Cardiac muscle cell (in vitro differentiated cells and primary cell): ENCODE results near the gene ETNK1. TPM values are rescaled to one million over a fixed set of nuclear protein-coding genes. Genes with fewer than 3 reads are reported as not detected.

Experiments used
- DNase-seq, 2 donors: peaks; one replicate each; pipeline versions ENCODE4 v3.0.0 to v3.0.0-alpha.2; 2010 to 2017; ENCODE audit warnings: low read depth in 1 of 2, low spot score in 1 of 2
- H3K27ac ChIP-seq: fragments of 200-600 bp; sonication (generic); 2 replicates; pipeline ENCODE4 v1.5.1; 2016
- H3K27me3 ChIP-seq: fragments of 200-600 bp; sonication (generic); 2 replicates; pipeline ENCODE4 v1.6.0; 2016; ENCODE audit warnings: control low read depth
- H3K36me3 ChIP-seq: fragments of 200-600 bp; sonication (generic); 2 replicates; pipeline ENCODE4 v1.5.1; 2016; ENCODE audit warnings: control low read depth
- H3K4me1 ChIP-seq: fragments of 200-600 bp; sonication (generic); 2 replicates; pipeline ENCODE4 v1.8.1; 2017; ENCODE audit warnings: low read depth, mild to moderate bottlenecking, mixed run types
- H3K4me3 ChIP-seq: fragments of 200-600 bp; sonication (generic); 2 replicates; pipeline ENCODE4 v1.5.1; 2016; ENCODE audit warnings: mild to moderate bottlenecking
- H3K9me3 ChIP-seq: fragments of 200-600 bp; sonication (generic); 2 replicates; pipeline ENCODE4 v1.5.1; 2017; ENCODE audit warnings: low read depth, mild to moderate bottlenecking, control low read depth
- polyA plus RNA-seq: library from polyadenylated mRNA; unstranded; fragments of >200 nt; fragmentation: Nextera tagmentation; extraction: Ambion mirVana; gene quantifications from 2 replicates; pipeline ENCODE4 v1.2.1, GENCODE V29; 2016
- total RNA-seq: library from RNA; depleted of rRNA; stranded (reverse); fragments of >200 nt; gene quantifications from 2 replicates; pipeline ENCODE4 v1.2.3, GENCODE V29; 2016
- TF ChIP-seq, protein P1 (sequence below): IDR thresholded peaks from 2 replicates; pipeline ENCODE4 v1.5.1; 2012; ENCODE audit warnings: low read depth, mild to moderate bottlenecking, low read length

The ETNK1 gene
- total and polyA plus RNA-seq, 2 experiments from 2014 or later: 19.7 to 61.3 TPM

DNA sequence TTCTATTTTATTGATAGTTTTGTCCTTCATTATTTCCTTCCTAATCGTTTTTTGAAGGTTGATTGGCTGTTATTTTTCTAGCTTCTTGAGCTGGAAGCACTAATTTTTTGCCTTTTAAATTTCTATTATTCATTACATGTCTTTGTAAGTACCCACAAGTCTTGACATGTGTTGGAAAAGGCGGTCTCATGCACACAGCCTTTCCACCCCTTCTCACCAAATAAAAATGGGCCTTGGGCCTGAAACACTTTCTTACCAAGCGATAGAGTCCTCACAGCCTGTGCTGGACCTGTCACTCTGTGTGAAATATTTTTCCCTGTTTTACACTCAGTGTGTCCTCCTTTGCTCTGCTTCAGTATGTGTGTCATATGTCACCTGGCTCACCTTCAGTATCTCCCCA lies 9.9 kb downstream of the ETNK1 start:
- H3K27ac ChIP-seq: no peak overlapping the region
- peaks cover 5% of the 10 kb centered on the region for H3K36me3 ChIP-seq
- H3K27me3 ChIP-seq: no peaks in the 10 kb centered on the region
- TF ChIP-seq, protein P1, sequence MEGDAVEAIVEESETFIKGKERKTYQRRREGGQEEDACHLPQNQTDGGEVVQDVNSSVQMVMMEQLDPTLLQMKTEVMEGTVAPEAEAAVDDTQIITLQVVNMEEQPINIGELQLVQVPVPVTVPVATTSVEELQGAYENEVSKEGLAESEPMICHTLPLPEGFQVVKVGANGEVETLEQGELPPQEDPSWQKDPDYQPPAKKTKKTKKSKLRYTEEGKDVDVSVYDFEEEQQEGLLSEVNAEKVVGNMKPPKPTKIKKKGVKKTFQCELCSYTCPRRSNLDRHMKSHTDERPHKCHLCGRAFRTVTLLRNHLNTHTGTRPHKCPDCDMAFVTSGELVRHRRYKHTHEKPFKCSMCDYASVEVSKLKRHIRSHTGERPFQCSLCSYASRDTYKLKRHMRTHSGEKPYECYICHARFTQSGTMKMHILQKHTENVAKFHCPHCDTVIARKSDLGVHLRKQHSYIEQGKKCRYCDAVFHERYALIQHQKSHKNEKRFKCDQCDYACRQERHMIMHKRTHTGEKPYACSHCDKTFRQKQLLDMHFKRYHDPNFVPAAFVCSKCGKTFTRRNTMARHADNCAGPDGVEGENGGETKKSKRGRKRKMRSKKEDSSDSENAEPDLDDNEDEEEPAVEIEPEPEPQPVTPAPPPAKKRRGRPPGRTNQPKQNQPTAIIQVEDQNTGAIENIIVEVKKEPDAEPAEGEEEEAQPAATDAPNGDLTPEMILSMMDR: no peak
- no peak for DNase-seq
- H3K4me1 ChIP-seq: no peaks in the 10 kb centered on the region
- H3K4me3 ChIP-seq: no peak overlapping the region
- no peaks in the 10 kb centered on the region for H3K9me3 ChIP-seq

DNA sequence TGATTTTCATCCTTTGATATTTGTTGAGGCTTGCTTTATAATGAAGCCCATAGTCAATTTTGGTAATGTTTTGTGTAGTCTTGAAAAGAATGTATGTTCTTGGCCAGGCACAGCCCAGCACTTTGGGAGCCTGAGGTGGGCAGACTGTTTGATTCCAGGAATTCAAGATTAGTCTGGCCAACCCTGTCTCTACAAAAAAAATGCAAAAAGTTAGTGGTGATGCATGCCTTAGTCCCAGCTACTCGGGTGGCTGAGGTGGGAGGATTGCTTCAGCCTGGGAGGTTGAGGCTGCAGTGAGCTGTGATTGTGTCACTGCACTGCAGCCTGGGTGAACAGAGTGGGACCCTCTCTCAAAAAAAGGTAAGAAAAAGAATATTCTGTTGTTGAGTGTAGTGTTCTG lies 10.8 kb downstream of the ETNK1 start:
- Histone ChIP-seq H3K27ac (no peak overlapping the region), H3K36me3 (peaks cover 5% of the 10 kb centered on the region)

DNA sequence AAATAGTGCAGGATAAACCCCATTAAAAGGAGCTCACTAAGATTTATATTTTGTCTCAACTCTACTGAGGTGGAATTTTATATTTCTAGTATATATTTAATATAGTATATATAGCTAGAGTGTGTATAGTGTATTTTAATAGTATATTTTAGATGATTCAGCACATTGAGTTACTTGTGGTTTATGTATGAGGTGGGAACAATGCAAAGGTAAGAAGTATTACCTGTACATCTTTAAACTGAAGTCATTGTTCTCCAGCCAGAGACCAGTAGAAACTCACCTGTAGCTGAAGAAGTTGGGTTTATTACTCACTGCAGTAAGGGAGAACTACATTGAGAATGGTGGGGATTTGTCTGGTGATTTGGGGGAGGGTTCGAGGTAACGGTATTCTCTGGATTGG lies 15.9 kb downstream of the ETNK1 start:
- H3K27me3 ChIP-seq: no peaks in the 10 kb centered on the region
- TF ChIP-seq, protein P1: no peak
- H3K4me1 ChIP-seq: no peaks in the 10 kb centered on the region
- no peak overlapping the region for H3K27ac ChIP-seq
- H3K36me3 ChIP-seq: peaks cover 6% of the 10 kb centered on the region
- DNase-seq: no peak
- no peaks in the 10 kb centered on the region for H3K9me3 ChIP-seq
- no peak overlapping the region for H3K4me3 ChIP-seq

More for the DNA sequence above, 10.8 kb downstream of the ETNK1 start:
- H3K9me3 ChIP-seq: no peaks in the 10 kb centered on the region
- DNase-seq: peak in 1 of 2 donors; percentile 54
- H3K4me3 ChIP-seq: no peak overlapping the region
- no peaks in the 10 kb centered on the region for H3K27me3 ChIP-seq
- TF ChIP-seq, protein P1: no peak
- no peaks in the 10 kb centered on the region for H3K4me1 ChIP-seq

DNA sequence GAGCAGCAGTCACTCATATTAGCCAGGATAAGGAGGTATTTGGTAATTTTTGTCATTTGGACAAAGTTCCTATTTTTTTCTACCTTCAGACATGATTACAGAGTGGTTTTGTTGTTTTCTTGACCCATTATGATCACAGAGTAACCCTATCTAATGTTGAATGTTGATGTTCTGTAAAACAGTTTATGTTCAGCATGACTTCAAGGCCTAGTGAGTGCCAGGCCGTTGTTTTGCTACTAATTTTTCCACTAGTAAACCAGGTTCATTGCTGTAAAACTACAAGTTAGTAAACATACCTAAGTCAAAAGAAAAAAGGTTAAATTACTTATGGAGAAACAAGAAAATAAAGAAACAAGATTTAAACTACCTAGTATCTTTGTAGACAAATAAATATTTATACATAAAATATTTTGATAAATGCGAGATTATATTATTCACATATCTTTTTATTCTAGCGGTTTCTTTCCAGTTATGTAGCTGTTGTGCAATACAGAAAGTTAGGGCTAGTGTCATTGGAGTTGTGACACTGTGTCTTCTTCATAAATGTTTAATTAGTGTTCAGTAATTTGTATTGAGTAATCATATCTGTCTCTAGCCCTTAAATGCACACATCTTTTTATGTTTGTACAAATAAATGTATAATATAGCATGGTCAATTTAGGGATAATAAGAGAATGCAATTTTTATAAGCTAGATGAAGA lies 16.5 kb downstream of the ETNK1 start:
- no peak for DNase-seq
- Histone ChIP-seq H3K27ac (no peak overlapping the region), H3K4me1 (no peaks in the 10 kb centered on the region), H3K36me3 (peaks cover 6% of the 10 kb centered on the region), H3K9me3 (no peaks in the 10 kb centered on the region), H3K4me3 (no peak overlapping the region), H3K27me3 (no peaks in the 10 kb centered on the region)
- TF ChIP-seq, protein P1: no peak

DNA sequence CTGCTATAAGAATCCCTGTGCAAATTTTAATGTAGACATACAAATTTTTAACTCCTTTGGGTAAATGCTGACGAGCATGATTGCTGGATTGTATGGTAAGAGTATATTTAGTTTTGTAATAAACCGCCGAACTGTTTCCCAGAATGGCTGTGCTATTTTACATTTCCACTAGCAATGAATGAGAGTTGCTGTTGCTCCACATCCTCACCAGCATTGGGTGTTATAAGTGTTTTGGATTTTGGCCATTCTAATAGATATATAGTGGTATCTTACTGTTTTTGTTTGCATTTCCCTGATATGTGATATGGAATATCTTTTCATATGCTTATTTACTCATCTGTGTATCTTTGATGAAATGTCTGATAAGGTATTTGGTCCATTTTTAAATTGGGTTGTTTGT lies 23.7 kb downstream of the ETNK1 start:
- Histone ChIP-seq H3K4me3 (no peak overlapping the region), H3K36me3 (peaks cover 6% of the 10 kb centered on the region), H3K27ac (no peak overlapping the region), H3K27me3 (no peaks in the 10 kb centered on the region), H3K4me1 (no peaks in the 10 kb centered on the region), H3K9me3 (no peaks in the 10 kb centered on the region)
- no peak for DNase-seq
- TF ChIP-seq, protein P1: no peak
